Activated CD8-positive, alpha-beta memory T cell treated with anti-CD3 and anti-CD28 coated beads, Interleukin-2, amount 10 ng/mL, durations not matched to agents 7 days and 5 days (primary cell): ENCODE measurements around the gene PRSS2. TPM values are rescaled to one million over a fixed set of nuclear protein-coding genes. Genes with fewer than 3 reads are reported as not detected.
"Not testable (repeated sequence)": the region's sequence is repeated elsewhere in the genome, so short reads cannot be mapped to it uniquely, and the experiment has no call there.

Source experiments
- ATAC-seq: fragments of 150-1000 bp; cut with Tn5 transposase; one replicate; pipeline ENCODE4 v1.10.0; 2021; ENCODE audit warnings: moderate library complexity
- CTCF ChIA-PET: fragments of 350-600 bp; sonication (Branson Sonifier 250); formaldehyde crosslinking; loops from one replicate; lab custom pipeline; 2021; ENCODE audit warnings: antibody characterized with exemption; lab: Charles Lee
- DNase-seq: peaks from one replicate; pipeline ENCODE4 v3.0.0-alpha.2; 2020
- H3K27ac Mint-ChIP-seq: one replicate; pipeline ENCODE4 v1.8.0; 2021; ENCODE audit warnings: mild to moderate bottlenecking, mixed read lengths
- H3K27me3 Mint-ChIP-seq: one replicate; pipeline ENCODE4 v1.8.0; 2021; ENCODE audit warnings: mixed read lengths
- H3K36me3 Mint-ChIP-seq: one replicate; pipeline ENCODE4 v1.8.0; 2021; ENCODE audit warnings: mild to moderate bottlenecking, mixed read lengths
- H3K4me1 Mint-ChIP-seq: one replicate; pipeline ENCODE4 v1.8.0; 2021; ENCODE audit warnings: mixed read lengths
- H3K4me3 Mint-ChIP-seq: one replicate; pipeline ENCODE4 v1.8.0; 2021; ENCODE audit warnings: mild to moderate bottlenecking, moderate library complexity, mixed read lengths
- H3K9me3 Mint-ChIP-seq: one replicate; pipeline ENCODE4 v1.8.0; 2022; ENCODE audit warnings: low read depth, mixed read lengths
- total RNA-seq, 2 experiments: library from RNA; stranded (reverse); gene quantifications; one replicate each; pipeline ENCODE4 v1.2.3, GENCODE V29; 2021

Gene PRSS2
- total RNA-seq, 2 experiments from 2014 or later = not detected

DNA sequence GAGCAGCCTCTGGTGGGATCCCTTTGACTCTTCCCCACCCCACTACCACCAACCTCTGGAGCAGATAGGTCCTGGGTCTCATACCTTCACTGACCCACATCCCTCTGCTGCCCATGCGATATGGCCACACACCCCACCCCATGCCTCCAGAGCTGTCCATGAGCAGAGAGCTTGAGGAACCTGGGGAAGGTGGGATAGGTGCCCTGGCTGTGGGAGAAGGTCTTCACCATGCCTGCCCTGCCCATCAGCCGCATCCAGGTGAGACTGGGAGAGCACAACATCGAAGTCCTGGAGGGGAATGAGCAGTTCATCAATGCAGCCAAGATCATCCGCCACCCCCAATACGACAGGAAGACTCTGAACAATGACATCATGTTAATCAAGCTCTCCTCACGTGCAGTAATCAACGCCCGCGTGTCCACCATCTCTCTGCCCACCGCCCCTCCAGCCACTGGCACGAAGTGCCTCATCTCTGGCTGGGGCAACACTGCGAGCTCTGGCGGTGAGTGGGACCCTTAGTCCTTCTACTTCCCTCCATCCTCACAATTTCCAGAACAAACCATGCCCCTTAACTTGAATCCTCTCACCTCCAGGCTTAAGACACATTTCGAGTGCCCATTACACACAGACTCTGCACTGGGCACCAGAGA lies 19.1 kb upstream of the PRSS2 start:
- DNase-seq, H3K4me1 Mint-ChIP-seq, H3K9me3 Mint-ChIP-seq, H3K36me3 Mint-ChIP-seq, H3K27me3 Mint-ChIP-seq, CTCF ChIA-PET, H3K4me3 Mint-ChIP-seq, H3K27ac Mint-ChIP-seq, ATAC-seq: not testable (repeated sequence)

DNA sequence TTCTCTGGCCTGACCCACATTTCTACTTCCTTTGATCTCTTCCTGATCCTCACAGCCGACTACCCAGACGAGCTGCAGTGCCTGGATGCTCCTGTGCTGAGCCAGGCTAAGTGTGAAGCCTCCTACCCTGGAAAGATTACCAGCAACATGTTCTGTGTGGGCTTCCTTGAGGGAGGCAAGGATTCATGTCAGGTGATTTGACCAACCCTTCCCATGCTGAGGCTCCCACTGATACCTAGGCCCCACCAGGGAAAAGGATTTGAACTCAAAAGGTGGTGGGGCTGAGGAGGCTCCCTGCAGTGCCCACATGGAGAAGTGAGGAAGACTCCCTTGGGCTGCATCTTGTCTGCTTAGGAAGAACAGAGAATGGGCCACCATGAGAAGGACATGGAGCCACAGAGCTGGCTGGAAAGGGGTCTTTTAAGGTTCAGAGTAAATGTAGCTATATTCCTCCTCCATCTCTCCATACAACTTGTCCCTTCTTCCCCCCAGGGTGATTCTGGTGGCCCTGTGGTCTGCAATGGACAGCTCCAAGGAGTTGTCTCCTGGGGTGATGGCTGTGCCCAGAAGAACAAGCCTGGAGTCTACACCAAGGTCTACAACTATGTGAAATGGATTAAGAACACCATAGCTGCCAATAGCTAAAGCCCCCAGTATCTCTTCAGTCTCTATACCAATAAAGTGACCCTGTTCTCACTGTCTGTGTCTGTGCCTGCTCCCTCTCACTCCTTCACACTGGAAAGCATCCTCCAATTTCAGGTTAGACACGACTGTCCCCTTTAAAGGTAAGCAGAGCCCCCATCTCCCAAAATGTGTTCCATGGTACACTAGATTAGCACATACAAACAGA lies 18.2 kb upstream of the PRSS2 start:
- CTCF ChIA-PET = no interaction called here
- Mint-ChIP-seq H3K4me3 (no peak overlapping the region), H3K27ac (no peak overlapping the region), H3K36me3 (no peaks in the 10 kb centered on the region), H3K4me1 (no peaks in the 10 kb centered on the region), H3K9me3 (no peaks in the 10 kb centered on the region), H3K27me3 (no peaks in the 10 kb centered on the region)
- ATAC-seq = no peak
- DNase-seq = no peak

DNA sequence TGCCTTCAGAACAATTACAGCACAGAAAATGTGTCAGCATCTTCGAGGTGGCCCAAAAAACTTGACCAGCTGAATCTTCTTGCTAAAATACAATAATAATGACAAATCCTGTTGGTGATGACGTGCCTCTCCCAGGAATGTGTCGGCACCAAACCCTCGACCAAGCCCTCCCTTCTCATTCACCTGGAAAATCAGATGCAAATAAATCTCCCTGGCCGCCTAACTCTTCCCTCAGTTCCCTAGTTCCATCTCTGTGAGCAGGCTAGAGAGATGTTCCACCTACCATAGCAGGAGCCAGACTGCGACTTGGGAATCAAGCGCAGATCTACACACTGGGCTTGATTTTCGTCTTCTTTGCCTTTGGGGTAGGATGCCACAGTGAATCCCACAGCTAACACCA lies 17.4 kb upstream of the PRSS2 start:
- H3K27me3 Mint-ChIP-seq = no peaks in the 10 kb centered on the region
- CTCF ChIA-PET = no interaction called here

DNA sequence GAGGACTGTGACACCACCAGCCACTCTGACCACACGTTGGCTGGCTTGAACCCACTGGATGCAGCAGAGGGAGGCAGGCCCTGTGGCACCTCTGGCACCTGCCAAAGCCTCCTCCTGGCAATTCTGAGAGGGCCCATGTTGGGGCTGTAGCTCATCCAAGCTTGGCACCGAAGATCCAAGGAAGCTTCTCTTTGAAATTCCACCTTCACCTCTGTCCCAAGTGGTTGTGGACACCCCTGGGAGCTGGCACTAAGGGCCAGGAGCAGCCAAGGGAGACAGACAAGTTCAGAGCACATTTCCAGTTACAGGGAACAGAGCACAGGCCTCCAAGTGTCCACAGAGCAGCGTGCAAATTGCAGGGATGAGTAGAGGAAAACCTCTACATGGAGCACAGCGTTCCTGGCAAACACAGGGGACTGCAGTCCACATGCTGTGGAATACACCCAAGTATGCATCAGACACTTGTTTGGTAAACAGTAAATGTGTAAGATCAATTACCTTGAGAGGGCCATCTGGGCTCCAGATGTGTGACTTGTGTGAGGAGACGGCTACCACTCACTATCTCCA lies 16.8 kb upstream of the PRSS2 start:
- DNase-seq, ATAC-seq, H3K36me3 Mint-ChIP-seq, H3K27me3 Mint-ChIP-seq, H3K27ac Mint-ChIP-seq, CTCF ChIA-PET, H3K4me3 Mint-ChIP-seq, H3K4me1 Mint-ChIP-seq, H3K9me3 Mint-ChIP-seq: not testable (repeated sequence)

More for the DNA sequence above, 17.4 kb upstream of the PRSS2 start:
- no peaks in the 10 kb centered on the region for H3K9me3 Mint-ChIP-seq
- DNase-seq = no peak
- no peak overlapping the region for H3K4me3 Mint-ChIP-seq
- H3K4me1 Mint-ChIP-seq = no peaks in the 10 kb centered on the region
- H3K36me3 Mint-ChIP-seq = no peaks in the 10 kb centered on the region
- no peak overlapping the region for H3K27ac Mint-ChIP-seq
- no peak for ATAC-seq

DNA sequence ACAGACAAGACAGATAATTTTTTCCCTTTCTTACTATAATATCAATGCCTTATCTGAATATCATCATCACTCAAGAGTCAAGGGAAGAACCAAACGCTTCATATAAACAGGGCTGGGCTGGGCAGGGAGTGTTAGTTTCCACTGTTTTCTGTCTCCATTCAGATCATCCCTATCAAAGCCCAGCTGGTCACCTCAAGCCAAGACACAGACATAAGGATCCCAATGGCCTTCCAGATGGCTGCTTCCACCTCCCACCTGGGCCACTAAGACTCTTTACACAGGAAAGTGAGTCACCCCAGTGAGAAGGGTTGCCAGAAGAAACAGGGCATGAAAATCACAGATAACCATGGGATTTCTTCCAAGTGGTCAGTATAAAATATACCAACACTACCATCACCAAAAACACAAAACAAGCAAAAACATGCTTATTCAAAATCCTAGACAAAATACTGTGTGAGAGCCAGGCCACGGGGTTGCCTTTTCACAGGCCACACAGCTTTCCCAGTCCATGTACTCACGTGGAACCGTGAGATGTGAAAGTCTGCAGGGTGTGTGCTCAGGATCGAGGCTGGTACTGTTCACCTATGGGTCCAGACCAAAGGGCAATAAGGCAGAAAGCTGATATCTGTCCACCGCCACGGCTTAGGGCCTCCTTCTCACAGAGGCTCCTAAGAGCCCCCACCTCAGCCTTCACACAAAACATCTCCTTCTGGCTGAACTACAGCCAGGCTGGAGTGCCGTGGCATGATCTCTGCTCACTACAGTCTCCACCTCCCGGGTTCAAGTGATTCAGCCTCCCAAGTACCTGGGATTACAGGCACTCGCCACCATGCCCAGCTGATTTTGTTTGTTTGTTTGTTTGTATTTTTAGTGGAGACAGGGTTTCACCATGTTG lies 15.8 kb upstream of the PRSS2 start:
- H3K36me3 Mint-ChIP-seq = no peaks in the 10 kb centered on the region
- H3K9me3 Mint-ChIP-seq = no peaks in the 10 kb centered on the region
- peaks cover 2% of the 10 kb centered on the region for H3K27me3 Mint-ChIP-seq
- H3K4me1 Mint-ChIP-seq = no peaks in the 10 kb centered on the region
- CTCF ChIA-PET = no interaction called here
- DNase-seq (no peak), ATAC-seq (no peak)
- H3K27ac Mint-ChIP-seq = no peak overlapping the region
- H3K4me3 Mint-ChIP-seq = no peak overlapping the region

DNA sequence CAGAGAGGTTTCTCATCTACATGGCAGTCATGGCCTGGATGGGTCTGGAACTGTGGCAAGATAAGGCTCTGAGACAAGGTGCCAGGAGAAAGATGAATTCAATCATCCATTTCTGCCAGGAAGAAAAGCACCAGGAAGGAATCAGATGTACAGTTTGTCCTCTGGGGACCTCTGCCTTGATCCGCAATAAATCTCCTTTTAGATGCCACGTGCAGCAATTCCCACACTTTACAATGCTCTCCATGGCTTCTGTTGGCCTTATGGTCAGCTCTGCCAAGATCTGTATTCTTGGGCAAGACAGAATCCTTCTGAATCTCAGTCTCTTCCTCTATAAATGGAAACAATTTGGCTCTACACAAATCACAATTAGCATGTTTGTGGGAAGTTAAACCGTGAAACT lies 12.5 kb upstream of the PRSS2 start:
- CTCF ChIA-PET, H3K9me3 Mint-ChIP-seq, H3K27me3 Mint-ChIP-seq, DNase-seq, H3K4me1 Mint-ChIP-seq, H3K27ac Mint-ChIP-seq, ATAC-seq, H3K4me3 Mint-ChIP-seq, H3K36me3 Mint-ChIP-seq: not testable (repeated sequence)

DNA sequence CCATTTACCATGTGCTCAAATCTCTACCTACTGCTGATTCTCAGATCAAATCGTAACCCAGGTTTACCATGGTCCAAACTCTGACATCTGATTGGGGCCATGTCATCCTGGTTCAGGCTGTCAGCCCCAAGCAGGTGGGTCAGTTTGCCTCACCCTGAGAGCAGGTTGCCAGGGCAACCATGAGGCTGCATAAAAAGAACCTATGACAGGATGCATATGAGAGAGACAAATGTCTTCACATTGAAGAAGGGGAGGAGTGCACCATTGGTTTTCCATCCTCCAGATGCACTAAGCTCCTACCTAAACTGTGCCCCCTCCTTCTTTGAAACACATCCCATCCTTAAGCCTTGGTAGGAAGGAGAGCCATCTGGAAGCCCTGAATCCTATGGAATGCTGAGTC lies 11.3 kb upstream of the PRSS2 start:
- H3K27me3 Mint-ChIP-seq = peaks cover 2% of the 10 kb centered on the region
- CTCF ChIA-PET = no interaction called here
- H3K4me1 Mint-ChIP-seq = no peaks in the 10 kb centered on the region
- H3K4me3 Mint-ChIP-seq = no peak overlapping the region
- no peaks in the 10 kb centered on the region for H3K9me3 Mint-ChIP-seq
- ATAC-seq (no peak), DNase-seq (no peak)
- no peak overlapping the region for H3K27ac Mint-ChIP-seq
- no peaks in the 10 kb centered on the region for H3K36me3 Mint-ChIP-seq

DNA sequence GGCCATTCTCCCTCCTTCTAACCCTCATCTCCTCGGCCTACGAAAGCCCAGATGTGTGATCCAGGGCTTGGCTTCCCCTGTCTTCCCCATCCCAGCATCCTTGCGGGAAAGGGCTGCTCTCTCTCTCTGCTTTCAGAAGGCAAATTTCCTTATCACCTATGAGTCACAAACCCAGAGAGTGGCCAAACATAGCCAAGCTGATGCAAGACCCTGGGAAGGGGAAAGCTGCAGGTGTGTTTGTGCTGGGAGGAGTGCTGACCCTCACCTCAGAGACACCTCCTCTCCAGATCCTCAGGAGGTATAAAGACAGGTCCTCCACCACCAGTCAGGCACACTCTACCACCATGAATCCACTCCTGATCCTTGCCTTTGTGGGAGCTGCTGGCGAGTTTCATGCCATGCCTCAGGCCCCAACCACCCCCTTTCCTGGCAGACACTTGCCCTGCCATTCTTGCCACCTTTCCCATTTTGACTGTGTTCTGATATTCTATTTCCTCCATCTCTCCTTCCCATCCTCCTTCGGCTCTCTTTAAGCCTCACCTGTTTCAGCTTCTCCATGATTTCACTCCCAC lies 10.6 kb upstream of the PRSS2 start:
- ATAC-seq (no peak), DNase-seq (no peak)
- Mint-ChIP-seq H3K36me3 (no peaks in the 10 kb centered on the region), H3K4me3 (no peak overlapping the region), H3K27me3 (peaks cover 2% of the 10 kb centered on the region), H3K4me1 (no peaks in the 10 kb centered on the region), H3K27ac (no peak overlapping the region), H3K9me3 (no peaks in the 10 kb centered on the region)
- CTCF ChIA-PET = no interaction called here

DNA sequence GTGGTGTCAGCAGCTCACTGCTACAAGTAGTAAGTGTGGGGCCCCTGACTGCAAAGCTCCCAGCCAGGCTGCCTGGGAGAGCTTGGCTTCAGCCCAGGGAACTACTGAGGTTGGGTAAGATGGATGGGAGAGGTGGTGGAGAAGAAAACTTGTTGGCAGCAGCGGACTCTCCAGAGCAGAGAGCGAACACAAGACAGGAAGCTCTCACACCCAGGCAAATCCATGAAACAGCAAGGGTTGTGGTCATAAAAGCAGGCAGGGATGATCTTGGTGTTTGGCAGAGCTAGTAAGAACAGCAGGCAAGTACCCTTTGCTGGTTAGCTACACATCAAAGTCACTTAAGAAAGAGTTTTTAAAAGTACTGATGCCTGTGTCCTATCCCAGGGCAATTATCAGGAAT lies 9.2 kb upstream of the PRSS2 start:
- H3K36me3 Mint-ChIP-seq, CTCF ChIA-PET, H3K27ac Mint-ChIP-seq, H3K27me3 Mint-ChIP-seq, ATAC-seq, DNase-seq, H3K4me3 Mint-ChIP-seq, H3K9me3 Mint-ChIP-seq, H3K4me1 Mint-ChIP-seq: not testable (repeated sequence)

DNA sequence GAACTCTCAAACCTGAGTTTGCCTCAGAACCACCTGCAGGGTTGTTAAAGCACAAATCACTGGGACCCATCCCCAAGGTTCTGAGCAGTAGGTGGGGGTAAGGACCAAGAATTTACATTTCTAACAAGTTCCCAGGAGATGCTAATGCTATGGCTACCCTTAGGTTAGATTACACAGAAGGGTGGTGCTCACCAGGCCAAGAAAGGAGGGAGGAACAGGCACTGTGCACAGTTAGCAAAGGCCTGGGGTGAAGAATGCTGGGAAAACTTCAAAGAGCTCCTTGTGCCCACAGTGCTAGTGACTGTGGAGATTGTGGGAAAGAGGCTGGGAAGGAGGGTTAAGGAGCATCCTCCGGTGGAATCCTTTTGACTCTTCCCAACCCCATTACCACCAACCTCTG lies 8.7 kb upstream of the PRSS2 start:
- CTCF ChIA-PET = no interaction called here
- ATAC-seq = no peak
- H3K27me3 Mint-ChIP-seq = peaks cover 2% of the 10 kb centered on the region
- no peak for DNase-seq
- H3K9me3 Mint-ChIP-seq = no peaks in the 10 kb centered on the region
- no peak overlapping the region for H3K4me3 Mint-ChIP-seq
- H3K4me1 Mint-ChIP-seq = no peaks in the 10 kb centered on the region
- no peak overlapping the region for H3K27ac Mint-ChIP-seq
- H3K36me3 Mint-ChIP-seq = no peaks in the 10 kb centered on the region

DNA sequence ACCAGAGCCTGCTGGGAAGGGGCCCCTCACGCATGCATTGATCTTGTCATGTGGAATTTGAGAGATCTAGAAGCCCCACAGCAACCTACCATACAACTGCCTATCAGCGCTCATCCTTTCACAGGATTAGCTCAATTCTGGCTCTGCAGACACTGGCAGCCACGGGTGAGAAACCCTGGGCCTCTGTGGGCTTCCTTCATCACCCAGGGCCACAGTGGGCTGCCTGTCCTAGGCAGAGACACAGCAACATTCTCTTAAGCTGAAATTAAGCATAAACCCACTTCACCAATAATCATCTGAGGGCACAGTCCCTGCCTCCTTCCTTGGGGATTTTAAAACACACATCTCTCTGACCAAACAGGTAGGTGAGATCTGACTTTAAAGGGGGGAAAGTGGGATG lies 3.3 kb upstream of the PRSS2 start:
- H3K4me3 Mint-ChIP-seq = no peak overlapping the region
- H3K36me3 Mint-ChIP-seq = no peaks in the 10 kb centered on the region
- no peak for ATAC-seq
- H3K9me3 Mint-ChIP-seq = no peaks in the 10 kb centered on the region
- no peak for DNase-seq
- H3K27me3 Mint-ChIP-seq = no peaks in the 10 kb centered on the region
- CTCF ChIA-PET = no interaction called here
- no peak overlapping the region for H3K27ac Mint-ChIP-seq
- peaks cover 12% of the 10 kb centered on the region for H3K4me1 Mint-ChIP-seq

DNA sequence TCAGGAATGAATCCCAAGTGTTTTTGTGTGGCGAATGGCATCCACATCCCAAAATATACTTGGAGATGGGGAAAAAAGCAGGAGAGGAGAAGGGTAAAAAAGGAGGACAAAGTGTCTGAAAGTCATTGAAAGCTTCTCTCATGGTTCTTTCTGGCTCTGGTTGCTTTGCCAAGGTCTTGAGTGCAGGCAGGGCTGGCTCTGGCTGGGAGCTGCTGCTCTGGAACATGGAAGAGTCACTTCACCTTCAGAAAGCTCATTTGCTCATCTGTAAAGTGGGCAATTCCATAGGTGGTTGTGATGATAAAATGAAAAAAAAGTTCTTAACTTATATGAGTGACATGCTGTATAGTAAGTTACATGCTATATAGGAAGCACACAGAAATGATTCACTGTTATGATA lies 2.9 kb upstream of the PRSS2 start:
- Mint-ChIP-seq H3K4me1 (peaks cover 12% of the 10 kb centered on the region), H3K27ac (no peak overlapping the region), H3K9me3 (no peaks in the 10 kb centered on the region), H3K4me3 (no peak overlapping the region), H3K27me3 (no peaks in the 10 kb centered on the region), H3K36me3 (no peaks in the 10 kb centered on the region)
- CTCF ChIA-PET = no interaction called here
- DNase-seq = no peak
- no peak for ATAC-seq

DNA sequence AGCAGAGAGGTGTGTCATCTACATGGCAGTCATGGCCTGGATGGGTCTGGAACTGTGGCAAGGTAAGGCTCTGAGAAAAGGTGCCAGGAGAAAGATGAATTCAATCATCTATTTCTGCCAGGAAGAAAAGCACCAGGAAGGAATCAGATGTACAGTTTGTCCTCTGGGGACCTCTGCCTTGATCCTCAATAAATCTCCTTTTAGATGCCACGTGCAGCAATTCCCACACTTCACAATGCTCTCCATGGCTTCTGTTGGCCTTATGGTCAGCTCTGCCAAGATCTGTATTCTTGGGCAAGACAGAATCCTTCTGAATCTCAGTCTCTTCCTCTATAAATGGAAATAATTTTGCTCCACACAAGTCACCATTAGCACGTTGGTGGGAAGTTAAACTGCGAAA lies 1.9 kb upstream of the PRSS2 start:
- CTCF ChIA-PET, H3K27ac Mint-ChIP-seq: not testable (repeated sequence)
- H3K4me1 Mint-ChIP-seq = peaks cover 12% of the 10 kb centered on the region

More for the DNA sequence above, 1.9 kb upstream of the PRSS2 start:
- ATAC-seq, H3K4me3 Mint-ChIP-seq, H3K36me3 Mint-ChIP-seq, H3K9me3 Mint-ChIP-seq, H3K27me3 Mint-ChIP-seq, DNase-seq: not testable (repeated sequence)
